GM21723 (cell line): ENCODE results near the gene RYR3.
A peak's percentile ranks its signal among the peaks of the same experiment; 100 is the strongest.

Experiments
- ATAC-seq: cut with Tn5 transposase; IDR thresholded peaks from one replicate; pipeline ENCODE4 v1.9.1; 2021; ENCODE audit warnings: mild to moderate bottlenecking, moderate library complexity; ENCODE audit not compliant: unreplicated experiment

The RYR3 gene

DNA sequence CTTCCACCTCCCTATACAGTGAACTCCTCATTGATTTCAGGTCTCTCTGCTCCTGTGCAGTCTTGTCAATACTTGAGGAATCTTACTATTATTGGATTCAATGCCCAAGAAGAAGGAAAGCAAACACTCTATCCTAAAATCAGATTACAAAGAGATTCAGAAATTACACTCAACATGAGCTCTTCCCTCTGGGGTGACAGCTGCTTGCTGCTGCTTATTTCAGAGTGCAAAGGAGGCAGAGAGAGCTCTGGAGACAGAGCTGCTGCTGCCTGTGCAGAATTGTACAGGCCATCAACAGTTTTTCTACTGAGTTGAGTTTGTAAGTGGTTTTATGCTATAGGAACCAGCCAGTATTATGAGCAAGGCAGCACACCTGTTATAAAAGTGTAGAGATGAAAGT, 7.1 kb downstream of the RYR3 start:
- no peak for ATAC-seq

DNA sequence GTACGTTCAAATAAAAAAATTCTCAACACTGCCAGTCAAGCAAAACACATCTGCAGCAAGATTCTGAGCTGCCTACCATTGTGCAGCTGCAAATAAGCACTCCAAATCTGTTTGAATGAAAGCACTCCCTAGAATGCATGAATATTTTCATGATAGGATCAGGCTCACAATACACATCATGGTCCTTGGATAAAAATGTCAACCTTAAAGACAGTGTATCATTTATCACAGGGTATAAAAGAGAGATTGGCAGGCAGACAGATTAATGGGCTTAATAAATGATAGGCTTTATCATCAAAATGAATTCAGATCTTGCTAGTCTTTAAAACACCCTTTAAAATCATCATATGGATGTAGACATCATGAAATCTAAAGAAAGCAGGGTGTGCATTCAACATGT, 9.2 kb downstream of the RYR3 start:
- ATAC-seq = no peak

DNA sequence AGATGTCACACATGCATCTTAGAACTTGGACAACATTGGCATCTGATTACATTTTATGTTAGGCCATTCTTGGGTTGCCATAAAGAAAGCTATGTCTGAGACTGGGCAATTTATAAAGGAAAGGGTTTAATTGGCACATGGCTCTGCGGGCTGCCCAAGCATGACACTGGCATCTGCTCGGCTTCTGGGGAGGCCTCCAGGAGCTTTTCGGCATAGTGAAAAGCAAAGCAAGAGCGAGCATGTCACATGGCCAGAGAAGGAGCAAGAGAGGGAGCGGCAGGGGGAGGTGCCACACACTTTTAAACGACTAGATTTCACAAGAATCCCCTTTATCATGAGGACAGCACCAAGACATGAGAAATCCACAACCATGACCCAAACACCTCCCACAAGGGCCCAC, 11.3 kb downstream of the RYR3 start:
- ATAC-seq = no peak

DNA sequence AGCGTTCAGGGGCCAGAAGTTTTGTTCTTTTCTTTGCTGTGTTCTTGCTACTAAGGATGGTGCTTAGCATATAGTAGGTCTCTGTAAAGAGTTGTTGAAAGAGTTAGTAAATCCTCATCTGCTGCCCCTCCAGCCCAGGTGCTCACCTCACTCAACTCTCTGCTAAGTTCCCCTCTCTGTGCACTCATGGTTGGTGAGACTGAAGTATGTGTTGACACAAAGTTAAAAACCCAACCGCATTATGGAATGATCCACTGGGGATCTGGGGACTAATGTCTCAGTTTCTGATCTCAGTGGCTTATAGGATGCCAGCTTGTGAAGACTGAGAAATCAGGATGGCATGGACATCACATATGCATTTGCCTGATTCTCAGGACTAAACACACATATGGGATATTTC, 13.8 kb downstream of the RYR3 start:
- no peak for ATAC-seq

DNA sequence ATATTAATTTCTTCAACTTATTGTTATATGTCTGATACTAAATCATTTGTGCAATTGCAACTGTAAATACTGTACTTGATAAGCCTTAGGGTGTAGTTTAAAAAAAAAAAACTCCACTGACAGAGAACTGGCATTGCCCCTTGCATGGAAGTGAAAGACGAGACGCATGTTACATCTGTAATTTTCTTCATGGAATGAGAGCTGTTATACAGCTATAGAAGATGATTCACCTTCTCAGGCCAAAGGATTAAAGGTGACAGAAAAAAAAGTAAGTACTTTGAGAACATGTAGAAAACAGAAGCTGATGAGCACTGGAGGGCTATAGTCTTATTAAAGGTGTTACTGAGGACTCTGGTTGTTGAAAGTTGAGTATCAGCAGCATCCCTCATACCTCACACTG, 16.1 kb downstream of the RYR3 start:
- no peak for ATAC-seq

DNA sequence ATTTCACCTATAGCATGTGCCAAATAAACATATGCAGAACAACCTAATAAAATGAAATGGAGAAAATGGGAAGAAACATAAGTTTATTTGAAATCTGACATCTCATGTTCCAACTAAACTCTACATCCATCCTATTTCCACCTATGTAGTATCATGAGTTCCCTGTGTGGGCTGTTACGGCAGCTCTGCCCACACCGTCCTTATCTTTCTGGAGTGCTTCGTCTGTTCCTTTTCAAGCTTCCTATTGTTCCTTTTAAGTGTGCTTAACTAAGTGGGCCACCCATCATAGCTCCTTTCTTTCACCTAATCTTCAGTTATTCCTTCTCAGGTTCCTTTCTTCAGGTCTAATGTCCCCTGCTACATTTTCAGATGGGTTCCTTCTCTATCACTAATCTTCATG, 17.3 kb downstream of the RYR3 start:
- ATAC-seq = no peak

DNA sequence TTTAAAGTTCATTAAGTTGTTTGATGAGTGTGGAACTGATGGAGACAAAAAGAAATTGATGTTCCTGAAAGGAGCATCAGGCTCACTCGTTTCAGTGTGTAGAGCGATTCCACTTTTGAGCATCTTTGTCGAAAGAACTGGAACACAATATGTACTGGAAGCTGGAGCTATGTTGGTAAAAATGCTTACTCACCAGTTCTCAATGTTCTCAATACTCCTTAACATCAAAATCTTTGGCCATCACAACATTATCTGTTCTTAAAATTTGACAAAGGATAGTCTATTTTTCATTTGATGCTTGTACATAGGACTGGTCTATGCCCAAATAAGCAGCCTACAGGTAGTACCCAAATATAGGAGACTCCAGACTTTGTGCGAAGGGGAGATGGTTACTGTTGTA, 18.7 kb downstream of the RYR3 start:
- ATAC-seq = no peak

DNA sequence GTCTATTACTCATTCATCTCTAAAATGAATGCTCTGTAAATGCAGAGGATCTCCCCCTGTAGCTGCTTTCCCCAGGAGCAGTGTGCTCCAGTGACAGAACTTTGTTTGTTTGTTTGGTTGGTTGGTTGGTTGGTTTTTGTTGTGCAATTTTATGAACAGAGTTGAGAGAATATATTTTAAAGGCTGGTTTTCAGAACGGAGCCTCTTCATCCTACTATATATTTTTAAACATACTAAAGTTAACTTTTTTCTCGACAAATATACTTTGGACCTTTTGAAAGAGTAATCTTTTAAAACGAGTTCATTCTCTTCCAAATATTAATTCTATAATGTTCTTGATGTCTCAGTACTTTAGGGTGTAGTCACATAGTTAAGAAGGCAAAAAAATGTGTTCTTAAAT, 20.2 kb downstream of the RYR3 start:
- ATAC-seq = no peak

DNA sequence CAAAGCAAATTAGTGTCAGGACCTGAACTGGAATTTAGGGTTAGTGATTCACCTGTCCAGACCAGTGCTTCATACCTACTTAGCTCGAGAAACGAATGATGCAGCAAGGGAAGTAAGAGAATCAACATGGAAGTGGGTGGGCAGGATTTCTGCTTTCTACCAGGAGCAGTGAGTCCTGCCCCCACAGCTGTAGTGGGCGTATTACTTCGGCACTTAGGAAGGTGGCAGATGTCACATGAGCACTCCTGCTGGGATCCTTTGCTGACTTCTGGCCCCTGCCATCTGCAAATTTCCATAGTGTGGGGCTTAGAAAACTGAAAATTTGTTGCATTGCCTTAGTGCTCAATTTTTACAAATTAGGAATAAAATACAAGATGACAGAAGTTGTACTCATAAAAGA, 31.2 kb downstream of the RYR3 start:
- no peak for ATAC-seq

DNA sequence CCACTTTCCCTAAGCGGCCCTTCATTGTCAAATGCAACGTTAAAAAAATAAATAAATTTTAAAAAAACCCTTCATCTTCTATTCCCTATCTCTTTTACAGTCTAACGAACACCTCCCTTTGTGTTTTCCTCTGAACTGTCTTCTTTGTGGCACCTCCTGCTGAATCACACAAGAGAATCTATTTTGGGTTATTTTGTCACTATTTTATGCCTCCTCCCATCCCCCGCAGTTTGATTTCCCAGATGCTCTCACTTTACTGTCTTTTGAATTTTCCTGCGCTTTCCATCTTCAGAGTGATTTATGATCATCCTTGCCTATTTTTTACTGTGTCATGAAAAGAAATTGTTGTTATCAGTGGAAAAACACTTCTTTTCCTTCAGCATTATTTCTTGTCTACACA, 32.5 kb downstream of the RYR3 start:
- ATAC-seq = no peak

DNA sequence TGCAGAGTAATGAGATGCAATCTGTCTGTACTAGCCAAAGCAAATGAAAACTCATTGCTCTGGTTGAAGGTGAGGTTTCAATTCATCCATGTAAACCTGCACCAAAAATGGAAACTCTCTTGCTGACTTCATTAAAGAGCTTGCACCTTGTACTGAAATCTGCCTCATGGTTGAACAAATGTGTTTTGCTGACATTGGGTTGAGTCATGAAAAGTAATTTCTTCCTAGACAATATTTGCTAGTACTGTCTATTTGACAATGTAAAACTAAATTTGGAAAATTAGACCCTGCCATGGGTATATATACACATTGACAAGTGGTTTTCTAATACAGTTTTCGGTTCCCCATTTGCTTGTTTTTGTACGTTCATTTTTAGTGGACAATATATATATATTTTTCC, 33.3 kb downstream of the RYR3 start:
- peak; percentile 56 for ATAC-seq

DNA sequence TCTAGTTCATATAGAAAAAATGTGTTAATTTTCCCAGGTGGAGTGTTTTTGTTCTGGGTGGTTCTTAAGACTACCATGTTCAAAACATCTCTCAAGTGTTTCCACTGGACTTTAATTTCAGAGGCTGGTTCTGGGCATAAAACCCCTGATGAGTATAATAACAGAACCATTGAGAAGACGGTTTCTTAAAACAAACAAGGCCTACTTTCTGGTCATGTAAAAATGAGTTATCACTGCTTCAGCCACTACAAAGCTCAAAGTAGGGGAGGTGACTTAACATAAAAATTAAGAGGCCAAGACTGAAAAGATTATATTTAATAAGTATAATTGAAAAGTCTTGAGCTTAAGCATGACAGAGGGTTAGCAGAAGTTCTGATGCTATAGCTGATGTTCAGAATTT, 33.8 kb downstream of the RYR3 start:
- ATAC-seq = no peak

DNA sequence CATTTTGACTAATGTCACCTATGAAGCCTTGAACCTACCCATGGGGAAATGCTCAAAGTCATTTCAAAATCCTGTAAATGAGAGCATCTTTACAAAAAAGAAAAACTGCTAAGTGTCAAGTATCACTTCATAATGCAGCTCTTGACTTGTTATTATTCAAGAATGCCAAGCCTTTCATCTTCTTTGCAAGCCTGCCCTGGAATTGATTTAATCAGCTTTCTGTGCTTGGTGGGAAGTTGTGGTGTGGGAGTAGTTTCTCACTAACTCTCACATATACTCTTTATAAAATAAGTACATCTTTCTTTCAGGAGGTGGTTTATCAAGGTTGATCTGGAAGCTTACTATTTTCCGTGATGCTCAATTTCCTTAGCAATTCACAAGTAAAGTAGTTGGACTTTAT, 43.6 kb downstream of the RYR3 start:
- ATAC-seq = no peak

DNA sequence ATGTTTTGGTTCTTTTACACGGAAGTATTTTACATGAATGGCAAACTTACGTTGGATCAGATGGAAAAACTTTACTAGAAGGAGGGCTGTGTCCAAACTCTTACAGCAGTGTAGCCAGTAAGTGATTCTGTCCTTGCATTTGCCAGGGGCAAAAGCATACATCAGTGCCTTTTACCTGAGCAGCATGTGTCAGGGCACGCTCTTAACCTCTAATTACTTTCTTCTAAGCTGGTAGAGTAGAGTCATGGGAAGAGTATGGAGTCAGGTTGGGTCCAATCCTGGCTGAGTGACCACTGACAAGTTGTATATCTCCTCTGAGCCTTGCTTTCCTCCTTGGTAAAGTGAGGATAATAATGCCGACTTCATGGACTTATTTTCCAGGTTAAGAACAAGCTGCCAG, 47.1 kb downstream of the RYR3 start:
- no peak for ATAC-seq

DNA sequence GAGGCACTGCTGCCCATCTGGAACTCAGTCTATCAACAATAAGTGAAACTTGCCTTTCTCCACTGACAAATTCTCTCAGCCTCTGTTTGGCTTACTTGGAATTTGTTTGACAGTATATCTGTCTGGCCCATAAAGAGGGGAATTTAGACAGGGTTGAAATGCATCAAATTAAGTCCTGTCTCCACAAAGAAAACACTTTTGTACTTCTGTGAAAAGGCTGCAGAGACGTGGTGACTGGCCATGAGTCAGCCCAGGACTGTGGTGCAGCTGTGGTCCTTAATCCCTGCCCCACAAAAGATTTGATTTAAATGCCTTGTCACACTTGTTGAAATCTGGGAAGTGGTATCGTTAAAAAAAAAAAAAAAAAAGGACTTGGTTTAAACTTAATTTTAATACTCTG, 47.5 kb downstream of the RYR3 start:
- no peak for ATAC-seq

DNA sequence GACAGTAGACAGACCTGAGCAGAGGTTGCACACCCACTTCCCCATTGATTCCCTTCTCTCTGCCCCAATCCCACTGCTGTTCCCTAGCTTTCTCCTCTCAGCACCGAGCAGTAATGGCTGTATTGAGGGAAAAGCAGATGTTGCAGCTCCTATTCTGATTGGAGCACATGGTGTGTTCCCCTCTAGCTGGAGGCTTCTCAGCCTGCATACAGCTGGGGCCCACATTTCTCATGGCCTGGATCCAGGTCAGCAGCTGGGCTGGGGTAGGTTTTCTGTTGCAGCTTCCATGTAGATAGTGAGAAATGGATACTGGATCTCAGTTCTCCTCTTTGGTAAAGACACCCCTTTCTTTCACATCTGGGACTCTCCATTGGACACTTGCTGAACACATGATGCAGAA, 50.1 kb downstream of the RYR3 start:
- no peak for ATAC-seq

DNA sequence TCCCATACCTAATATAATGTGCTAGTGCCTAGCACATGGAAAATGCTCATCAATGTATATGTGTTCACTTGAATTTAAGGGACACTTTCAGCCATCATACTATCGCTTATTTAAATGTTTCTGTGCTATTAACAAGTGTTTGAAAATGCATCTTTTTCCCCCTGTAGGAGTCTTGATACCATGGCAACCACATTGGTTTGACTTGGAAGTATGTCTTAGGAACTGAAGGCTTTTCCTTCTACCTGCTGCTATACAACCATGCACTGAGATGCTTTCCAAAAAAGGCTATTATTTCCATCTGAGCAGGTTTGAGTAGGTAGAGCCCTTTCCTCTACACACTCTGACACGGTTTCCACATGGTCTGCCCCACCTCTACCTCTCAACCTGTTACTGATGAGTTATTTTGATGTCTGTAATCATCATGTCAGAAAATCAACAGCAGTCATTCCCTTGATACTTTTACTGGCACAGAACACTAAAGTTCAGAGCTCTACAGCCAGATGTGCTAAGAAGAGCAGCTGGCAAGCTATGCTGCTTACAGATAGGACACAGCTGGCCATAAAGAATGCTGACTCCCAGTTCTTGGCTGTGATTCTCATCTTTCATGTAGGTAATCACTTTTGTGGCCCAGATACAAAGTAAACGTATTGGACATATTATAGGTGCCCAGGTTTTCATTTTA, 59.3 kb downstream of the RYR3 start:
- ATAC-seq = no peak

DNA sequence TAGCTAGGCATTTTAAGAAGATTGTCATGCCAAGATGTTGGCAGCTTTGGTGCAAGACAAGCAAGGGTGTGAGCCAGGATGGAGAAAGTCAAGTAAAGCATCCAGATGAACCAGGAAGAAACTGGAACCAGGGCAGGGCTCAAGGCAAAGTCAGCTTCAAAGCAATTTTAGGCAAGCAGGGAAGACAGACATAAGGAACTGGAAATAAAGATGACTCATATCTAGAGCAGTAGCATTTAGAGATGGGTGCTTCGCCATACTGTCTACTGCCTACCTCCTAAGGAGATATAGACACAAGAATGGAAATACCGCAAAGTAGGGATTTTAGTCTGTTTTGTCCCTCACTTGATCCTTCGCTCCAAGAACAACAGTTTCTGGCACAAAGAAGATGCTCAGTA, 59.9 kb downstream of the RYR3 start:
- no peak for ATAC-seq

DNA sequence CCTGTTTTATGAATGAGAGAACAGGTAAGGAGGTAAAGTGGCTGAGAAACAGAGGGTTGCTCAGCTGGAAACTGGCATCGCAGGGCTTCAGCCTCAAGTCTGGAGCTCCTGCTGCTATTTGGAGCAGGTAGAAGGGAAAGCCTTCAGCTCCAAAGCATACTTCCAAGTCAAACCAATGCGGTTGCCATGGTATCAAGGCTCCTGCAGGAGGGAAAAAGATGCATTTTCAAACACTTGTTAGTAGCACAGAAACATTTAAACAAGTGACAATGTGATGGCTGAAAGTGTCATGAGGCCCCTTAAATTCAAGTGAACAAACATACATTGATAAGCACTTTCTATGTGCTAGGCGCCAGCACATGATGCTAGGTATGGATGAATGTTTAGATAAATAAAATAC, 60.4 kb downstream of the RYR3 start:
- ATAC-seq = no peak

DNA sequence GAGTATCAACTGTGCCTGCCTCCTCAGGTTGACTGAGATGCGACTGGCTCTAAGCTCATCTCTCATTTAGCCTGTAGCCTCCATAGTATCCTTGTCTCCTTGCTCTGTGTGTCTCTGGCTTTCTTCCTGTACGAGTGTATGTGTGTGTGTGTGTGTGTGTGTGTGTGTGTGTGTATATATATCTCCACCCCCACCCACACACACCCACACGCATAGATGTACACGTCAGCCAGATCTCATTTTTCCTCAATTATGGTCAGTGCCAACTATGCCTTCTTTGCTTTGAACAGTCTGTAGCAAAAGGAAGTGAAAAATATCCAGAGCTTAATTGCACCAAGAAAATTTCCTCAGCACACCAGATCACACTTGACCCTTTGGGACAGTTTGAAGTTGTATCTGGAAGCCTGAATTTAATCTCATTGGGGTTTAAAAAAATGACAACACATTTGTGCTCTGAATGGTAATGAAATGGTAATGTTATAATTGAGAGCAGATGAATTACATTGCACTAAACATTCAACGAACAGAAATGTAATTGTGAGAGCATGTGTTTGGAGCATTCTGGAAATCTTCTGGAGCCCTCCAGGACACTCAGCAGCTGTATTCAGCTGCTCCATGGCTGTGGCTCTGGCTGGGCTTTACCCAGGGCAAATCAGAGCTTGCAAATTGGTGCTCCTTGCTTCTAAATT, 63.6 kb downstream of the RYR3 start:
- ATAC-seq = no peak

DNA sequence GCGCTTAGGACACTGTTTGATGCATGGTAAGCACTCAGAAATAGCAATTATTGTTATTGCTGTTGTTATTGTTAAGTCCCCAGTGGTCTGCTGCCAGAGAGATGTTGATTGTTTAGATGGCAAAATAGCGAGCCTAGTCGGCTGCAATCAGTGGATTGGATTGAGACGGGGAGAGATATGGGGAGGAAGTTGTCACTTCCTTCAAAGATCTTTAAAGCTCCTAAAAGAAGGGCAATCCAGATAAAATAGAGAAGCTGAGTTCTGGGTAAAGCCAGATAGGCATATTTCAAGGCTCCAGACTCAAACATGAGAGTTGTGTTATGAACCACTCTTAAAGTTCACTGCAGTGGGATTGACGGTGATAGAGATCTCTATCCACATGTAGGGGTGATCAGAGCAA, 64.5 kb downstream of the RYR3 start:
- ATAC-seq = no peak

DNA sequence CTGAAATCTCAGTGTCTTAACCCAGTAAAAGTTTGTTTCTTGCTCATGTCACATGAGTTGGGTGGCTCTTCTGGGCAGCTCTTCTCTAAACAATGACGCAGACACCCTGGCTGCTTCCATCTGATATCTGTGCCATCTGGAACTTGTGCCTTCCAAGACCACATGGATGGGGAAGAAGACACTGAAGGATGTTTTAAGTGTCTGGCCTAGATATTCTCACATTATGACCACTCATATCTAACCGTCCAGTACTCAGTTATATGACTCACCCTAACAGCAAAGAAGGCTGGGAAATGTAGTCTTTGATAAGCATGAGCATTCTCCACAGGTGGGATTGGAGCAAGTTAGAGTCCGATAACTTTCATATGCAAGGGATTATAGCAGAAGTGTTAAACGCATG, 66.4 kb downstream of the RYR3 start:
- ATAC-seq = no peak

DNA sequence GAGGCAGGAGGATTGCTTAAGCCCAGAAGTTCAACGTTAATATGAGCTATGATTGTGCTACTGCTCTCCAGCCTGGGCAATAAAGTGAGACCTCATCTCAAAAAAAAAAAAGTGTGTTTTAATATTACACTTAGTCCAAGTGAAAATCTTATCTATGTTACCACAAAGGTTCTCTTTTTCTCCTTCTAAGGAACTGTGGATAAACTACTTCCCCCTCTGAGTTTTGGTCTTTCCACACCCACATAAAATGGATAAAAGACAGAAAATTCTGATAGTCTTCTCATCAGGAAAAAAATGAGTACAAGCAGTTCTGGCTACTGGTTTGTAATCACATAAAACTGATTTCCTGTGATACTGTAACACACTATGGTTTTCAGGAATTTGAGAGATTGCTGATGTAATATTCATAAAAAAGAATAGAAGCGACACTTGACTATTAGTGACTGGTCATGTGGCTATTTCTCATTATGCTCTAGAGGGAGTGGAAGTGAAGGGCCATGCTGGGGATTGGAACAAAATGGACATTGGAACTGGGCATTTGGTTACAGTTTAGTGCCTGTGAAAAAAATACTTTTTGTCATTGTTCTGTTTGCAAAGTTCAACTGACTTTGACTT, 68.2 kb downstream of the RYR3 start:
- no peak for ATAC-seq
